Kidney glomerular epithelial cell (primary cell): ENCODE data around the gene ANKRD55.
"Not testable (repeated sequence)": the region's sequence is repeated elsewhere in the genome, so short reads cannot be mapped to it uniquely, and the experiment has no call there.

Experiments used
- DNase-seq: peaks from one replicate; lab custom pipeline; 2025; lab: John Stamatoyannopoulos, UW

ANKRD55 gene

DNA sequence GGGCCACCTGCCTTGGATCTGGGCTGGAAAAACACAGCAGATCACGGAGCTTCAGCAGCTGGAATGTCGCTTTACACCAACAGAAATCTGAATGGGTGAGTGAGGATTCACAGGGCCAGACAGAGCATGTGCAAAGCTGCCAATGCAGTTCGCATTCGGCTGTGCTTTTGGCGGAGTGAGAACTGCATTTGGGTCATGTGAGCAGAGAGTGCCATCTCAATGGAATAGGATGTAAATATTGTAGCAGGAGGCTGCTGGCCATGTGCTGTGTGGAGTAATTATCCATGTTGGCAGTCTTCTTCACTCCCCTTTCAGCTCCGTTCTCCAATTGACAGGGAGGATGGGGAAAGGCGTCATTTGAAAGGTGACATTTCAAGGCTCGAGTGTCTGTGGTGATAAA lies at the start of gene ANKRD55:
Gene ANKRD55 (minus strand): TSS at position 101 of the 400 bp plus-strand sequence. CDS start 417 bp downstream, outside the sequence.
- no peak for DNase-seq

DNA sequence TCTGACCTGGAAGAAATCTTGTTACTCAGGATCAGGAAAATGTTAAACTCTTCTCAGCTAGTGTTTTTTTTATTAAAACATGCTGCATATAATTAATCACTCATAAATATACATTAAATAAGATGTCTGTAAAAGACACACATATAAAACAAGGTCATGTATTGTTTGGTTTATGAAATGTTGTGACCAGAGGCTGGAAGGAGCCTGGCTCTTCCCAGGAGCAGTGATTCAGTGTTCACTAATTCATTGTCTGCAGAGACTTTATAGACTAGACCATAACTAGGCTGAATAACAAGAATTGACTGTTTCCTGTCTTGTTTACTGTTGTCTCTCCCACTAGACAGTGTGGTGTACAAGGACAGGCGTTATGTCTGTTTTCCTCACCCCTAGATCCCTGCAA lies 49.1 kb upstream of the ANKRD55 start:
- DNase-seq, result no peak

DNA sequence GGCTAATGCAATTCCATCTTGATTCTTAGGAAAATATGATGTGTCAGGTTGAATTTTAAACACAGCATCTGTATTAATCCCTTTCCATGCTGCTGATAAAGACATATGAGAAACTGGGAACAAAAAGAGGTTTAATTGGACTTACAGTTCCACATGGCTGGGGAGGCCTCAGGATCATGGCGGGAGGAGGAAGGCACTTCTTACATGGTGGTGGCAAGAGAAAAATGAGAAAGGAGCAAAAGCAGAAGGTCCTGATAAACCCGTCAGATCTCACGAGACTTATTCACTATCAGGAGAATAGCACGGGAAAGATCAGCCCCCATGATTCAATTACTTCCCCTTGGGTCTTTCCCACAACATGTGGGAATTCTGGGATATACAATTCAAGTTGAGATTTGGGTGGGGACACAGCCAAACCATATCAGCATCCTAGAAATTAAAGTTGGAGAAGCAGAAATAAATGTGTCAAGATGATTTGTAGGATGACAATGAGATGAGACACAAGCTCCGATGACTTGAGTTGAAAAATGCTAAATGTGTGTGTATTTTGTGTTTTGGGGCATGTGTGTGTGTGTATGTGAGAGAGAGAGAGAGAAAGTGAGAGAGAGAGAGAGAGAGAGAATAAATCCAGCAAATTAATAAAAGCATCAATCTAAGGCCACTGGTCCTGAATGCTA lies 48.5 kb upstream of the ANKRD55 start:
- DNase-seq, result no peak

DNA sequence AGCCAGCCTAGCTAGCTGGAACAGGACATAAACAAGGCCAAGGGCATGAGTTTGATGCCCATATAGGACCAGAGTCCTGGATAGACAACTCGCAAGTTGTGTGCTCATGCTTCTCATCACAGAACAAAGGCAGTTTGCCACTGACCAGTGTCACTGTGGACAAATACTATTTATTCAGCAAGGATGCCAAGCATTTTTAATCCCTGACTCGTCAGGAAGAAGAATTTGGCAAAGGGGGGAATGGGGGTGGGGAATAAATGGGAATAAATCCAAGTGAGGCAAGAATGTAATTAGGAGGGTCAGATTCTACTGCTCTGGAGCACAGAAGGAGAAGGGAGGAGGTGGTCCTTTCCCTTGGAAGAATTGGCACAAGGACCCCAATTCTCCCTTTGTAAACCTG lies 46.8 kb upstream of the ANKRD55 start:
- DNase-seq, result peak; percentile 49

DNA sequence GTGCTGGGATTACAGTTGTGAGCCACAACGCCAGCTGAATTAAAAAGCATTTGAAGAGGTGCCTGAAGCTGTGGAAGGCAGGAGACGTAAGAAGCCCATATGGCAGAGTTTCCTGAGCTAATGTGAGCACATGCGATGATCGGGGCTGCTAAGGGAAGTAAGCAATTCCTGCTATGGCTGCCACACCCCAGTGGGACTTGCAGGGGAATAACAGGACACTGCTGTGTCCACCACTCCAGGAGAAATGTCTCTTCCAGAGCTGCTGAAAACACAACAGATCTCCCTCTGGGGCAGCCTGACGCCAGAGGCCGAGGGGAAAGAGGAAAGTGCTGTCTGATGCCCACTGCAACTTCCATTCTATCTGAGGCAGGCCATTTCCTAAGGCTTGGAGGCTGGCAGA lies 46.2 kb upstream of the ANKRD55 start:
- no peak for DNase-seq

DNA sequence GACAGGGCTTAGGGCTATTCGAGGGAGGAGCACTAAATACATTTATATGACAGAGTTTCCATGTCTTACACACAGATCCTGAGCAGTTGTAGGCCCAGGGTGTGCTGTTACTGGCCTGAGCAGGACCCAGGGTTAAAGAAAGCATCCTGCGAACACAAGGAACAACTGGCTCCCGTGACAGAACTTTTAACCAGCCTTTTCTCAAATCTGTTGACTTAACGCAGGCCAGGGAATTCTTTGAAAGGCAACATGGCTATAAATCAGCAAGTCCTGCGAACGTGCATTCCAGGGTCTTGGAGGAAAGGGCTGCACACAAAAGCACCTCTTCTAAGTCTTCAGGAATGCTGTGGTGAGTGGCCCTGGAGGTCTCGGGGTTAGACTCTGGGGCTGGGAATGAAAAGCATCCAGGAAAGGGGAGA lies 45.2 kb upstream of the ANKRD55 start:
- DNase-seq, result peak; percentile 96

DNA sequence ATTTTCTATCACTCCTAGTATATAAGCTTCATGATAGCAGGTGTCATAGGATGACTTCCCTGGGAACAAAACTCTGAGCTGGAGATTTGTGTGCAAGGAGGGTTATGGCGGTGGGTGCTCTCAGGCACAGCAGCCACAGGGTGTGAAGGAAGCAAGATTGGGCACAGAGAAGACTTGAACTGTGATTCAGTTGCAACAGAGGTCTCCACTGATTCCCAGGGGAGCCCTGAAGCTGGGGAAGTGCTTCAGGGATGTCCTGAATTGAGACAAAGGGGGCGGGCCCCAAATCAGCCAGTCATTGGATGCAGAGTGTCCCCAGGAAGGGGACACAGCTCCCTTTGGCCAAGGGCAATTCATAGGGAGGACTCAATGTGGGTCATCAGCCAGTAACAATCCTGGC lies 44.4 kb upstream of the ANKRD55 start:
- DNase-seq, result no peak

DNA sequence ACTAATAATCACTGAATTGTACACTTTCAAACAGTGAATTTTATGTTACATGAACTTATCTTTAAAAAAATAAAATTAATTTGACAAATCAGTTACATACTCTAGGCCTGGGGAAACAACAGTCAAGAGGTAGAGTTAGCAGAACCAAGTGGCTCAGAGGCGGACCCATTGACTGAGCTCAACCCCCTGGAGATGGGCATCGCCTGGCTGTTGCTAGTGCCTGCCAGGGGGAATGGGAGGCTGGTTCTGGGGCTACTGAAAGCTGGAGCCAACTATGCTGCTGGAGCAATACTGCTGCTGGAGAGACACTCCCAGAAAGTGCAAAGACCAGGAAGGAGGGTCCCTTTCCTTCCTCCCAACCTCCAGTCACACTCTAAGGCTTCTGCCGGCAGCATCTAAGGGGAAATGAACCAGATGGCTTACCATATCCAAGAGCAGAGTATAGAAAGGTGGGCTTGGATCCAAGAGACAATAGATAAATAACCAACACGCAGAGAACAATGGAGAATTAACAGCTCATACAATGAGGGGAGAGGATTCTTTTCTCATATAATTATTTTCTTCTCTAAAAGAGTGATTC lies 40.3 kb upstream of the ANKRD55 start:
- no peak for DNase-seq

DNA sequence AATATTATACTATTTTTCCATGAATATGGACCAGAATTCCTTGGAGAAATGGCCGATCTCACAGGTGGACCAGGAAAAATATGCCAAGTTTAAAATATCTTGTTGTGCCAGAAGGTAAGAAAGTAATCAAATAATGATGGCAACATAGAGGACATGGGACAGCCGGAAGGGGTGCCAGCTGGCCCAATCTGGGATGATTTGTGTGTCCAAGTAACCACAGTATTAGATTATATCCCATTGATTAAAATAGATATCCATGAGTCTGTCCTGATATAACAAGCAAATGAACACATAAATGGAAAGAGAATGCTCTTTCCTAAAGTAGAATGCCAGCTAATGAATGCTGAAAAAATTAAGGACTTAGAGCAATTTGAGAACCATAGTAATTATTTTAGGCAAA lies 39.6 kb upstream of the ANKRD55 start:
- no peak for DNase-seq

DNA sequence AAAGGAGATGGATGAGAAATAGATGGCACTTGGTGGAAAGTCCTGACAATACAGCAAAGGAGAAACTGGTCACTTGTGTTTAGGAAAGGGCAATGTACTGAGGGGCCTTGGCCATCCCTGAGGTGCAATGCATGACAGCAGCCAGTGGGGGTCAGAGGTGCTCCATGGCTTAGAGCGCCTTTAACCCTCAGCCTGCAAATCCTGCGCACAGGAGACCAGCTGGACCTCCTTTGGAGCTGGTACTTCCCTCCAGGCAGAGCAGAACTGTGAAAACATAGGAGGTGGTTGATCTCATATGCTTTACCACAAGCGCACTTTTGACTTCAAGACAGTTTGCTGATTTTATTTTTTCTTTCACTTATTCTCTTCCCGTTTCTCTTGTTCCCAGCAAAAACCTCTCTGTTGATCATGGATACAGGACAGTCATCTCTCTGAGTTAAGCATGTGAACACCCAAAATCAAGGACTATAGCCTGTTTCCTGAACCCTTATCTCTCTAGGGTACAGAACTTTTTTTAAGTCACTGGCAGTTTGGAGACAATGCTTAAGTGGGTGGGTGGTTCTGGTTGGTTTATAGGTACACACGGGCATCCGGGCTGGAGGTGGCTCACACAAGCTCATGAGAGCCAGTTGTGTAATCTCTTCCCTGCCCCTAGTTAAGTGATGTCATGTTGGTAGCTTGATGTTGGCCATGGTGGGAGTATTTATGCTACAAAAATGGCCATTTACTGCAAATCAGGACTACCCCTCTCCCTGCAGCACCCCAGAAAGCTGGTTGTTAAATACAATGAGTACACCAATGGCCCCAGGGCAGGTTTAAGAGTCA lies 37.6 kb upstream of the ANKRD55 start:
- peak; percentile 92 for DNase-seq

DNA sequence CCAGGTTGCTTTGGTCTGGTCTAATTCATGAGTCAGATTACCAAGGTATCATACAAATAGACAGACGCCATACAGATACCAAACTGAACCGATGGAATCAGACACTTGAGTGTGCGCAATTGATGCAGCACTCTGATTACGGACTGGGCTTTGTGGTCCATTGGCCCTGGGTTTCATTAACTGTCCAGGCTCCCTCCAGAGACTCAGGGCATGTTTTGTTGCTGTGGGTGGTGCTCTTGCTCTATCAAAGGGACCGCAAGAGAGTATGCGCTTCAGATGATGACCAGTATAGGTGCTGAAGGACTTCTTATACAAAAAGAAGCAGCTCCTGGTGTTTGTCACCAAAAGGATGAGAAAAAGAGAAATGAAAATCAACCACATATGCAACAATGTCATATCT lies 36.9 kb upstream of the ANKRD55 start:
- no peak for DNase-seq

DNA sequence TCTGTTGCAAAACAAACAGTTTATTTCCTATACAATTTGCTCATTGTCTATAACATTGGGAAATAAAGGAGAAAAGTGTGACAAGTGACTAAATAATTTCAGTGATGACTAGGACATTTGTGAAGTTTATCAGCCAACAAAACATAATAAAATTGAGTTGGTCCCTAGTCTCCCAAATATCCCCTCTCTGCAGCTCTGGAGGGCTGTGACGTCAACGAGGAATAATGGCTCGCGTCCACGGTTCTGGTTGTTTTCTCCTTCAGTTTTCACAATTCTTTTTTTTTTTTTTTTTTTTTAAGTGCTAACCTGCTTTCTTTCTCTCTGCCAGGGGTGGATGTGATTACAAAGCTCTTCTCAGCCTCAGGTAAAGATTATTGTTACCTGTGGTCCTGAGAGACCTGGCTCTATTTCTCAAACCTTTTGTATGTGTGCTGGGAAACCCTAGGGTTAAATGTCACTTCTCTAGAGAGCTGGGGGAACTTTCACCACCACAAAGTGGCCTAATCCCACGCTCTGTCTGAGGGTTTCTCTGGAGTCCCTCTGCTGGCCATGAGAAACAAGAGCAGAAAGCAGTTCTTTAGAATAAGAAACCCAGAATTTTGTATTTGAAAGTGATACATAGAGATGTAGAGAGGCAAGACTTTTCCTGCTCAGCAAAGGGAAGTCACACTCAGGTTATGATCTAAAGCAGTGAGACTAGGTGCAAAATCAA lies 36.2 kb upstream of the ANKRD55 start:
- DNase-seq, result peak; percentile 47

DNA sequence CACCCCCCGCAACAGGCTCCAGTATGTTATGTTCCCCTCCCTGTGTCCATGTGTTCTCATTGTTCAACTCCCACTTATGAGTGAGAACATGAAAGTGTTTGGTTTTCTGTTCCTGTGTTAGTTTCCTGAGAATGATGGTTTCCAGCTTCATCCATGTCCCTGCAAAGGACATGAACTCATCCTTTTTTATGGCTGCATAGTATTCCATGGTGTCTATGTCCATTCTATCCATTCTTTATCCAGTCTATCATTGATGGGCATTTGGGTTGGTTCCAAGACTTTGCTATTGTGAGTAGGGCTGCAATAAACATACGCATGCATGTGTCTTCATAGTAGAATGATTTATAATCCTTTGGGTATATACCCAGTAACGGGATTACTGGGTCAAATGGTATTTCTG lies 35.6 kb upstream of the ANKRD55 start:
- not testable (repeated sequence) for DNase-seq

DNA sequence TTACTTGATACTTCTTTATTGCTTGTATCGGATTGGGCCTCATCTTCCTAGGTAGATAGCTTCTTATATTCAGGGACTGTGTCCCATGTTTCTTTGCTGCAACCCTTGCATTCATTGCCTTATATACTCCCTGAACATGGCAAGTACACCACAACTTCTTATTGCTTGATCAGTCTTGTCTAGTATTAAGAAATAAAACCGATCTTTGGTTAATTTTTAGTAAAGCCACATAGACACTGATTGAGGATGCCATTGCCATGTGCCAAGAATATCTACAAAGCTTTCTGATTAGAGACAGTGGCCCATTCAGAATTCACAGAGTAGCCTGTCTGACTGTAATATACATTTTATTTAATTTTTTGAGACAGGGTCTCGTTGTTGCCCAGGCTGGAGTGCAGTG lies 34.7 kb upstream of the ANKRD55 start:
- no peak for DNase-seq

DNA sequence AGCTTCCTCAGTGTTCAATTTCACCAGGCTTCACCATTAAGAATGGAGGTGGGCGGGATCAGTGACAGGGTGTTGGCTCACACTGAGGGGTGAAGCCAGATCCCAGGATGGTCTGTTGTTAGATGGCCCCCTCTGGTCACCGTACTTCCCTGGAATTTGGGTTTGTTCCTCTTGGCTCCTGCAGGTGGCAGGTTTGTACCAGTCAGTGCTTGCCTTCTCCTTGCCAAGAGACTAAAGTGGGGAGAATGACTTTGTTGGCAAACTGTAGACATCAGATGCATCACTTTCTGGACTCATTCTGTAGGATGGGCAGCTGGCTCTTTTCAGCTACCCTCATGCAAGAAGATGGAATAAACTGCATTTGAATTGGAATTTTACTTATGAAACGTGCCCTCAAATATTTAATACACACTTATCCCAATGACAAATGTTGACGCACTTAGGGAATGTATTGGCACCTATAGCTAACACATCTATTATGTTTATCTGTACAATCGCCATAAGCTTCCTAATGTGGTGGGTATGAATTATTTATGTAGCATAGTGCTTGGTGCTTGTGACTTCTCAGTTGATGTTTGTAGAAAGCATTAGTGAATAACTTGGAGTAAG lies 31.4 kb upstream of the ANKRD55 start:
- peak; percentile 14 for DNase-seq

DNA sequence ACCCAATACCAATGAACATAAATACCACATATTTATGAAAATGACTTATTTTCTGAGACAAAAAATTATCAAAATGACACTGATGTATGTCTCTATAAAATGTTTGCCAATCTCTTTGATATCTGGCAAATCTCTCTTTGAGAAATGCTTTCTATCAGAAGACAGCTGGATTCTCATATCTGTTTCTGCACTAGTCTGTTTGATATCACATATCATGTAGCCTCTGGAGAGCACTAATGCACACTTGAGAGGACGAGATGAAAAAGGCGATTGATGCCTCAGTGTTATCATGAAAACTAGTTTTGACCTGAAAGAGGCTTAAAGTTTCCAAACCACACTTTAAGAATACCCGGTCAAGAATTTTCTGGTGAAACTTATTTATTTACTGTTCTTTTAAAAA lies 29.1 kb upstream of the ANKRD55 start:
- DNase-seq, result no peak

DNA sequence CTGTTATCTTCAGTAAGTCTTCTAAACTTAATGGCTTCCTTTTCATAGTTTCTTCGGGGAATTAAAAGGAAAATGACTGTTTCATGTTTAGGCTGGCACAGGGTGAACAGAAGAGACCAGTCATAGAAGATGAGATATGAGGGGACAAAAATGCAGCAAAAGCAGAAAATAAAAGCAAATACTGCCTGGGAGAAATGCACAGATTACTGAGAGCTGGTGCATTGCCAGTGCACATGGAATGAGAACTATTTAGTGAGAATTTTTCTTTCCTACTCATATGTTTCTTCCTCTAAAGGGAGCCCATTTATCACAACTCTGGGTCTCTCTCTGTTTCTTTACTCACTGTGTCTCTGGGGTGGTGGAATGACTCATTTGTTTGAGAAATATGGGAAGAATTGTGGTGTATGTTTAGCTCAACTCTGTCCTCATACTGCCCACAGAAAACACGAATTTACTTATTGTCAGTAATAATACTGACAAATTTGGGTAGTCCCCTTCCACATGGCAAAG lies 25.9 kb upstream of the ANKRD55 start:
- peak; percentile 93 for DNase-seq

DNA sequence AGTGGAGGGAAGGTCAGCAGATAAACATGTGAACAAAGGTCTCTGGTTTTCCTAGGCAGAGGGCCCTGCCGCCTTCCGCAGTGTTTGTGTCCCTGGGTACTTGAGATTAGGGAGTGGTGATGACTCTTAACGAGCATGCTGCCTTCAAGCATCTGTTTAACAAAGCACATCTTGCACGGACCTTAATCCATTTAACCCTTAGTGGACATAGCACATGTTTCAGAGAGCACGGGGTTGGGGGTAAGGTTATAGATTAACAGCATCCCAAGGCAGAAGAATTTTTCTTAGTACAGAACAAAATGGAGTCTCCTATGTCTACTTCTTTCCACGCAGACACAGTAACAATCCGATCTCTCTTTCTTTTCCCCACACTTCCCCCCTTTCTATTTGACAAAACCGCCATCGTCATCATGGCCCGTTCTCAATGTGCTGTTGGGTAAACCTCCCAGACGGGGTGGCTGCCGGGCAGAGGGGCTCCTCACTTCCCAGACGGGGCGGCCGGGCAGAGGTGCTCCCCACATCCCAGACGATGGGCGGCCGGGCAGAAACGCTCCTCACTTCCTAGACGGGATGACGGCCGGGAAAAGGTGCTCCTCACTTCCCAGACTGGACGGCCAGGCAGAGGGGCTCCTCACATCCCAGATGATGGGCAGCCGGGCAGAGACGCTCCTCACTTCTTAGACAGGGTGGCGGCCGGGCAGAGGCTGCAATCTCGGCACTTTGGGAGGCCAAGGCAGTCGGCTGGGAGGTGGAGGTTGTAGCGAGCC lies 24.8 kb upstream of the ANKRD55 start:
- not testable (repeated sequence) for DNase-seq

DNA sequence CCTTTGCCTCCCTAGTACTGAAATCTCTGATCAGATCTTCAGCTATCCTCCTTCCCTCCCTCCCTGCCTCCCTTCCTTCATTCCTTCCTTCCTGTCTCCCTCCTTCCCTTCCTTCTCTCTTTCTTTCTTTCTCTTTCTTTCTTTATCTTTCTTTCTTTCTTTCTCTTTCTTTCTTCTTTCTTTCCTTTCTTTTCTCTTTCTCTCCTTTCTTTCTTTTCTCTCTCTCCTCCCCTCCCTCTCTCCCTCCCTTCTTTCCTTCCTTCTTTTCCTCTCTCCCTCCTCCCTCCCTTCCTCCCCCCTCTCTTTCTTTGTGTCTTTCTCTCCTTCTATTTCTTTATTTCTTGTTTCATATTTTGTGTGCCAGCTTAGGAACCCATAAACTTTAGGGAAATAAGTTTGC lies 23.9 kb upstream of the ANKRD55 start:
- DNase-seq, result no peak

DNA sequence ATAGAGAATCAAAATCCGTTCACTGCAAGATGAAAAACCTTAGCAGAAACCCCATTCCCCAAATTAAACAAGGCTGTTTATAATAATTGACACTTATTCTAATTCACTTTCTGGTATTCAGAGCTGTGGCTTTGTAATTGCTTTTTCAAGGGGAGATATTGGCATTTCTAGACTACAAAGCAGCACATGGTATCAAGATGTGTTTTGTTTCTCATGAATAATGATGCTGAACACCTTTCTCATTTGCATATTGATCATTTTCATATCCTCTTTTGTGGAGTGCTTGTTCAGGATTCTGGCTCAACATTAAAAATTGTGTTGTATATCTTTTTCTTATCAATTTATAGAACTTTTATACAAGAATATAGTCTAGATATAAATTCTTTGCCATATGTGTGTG lies 22.4 kb upstream of the ANKRD55 start:
- no peak for DNase-seq

DNA sequence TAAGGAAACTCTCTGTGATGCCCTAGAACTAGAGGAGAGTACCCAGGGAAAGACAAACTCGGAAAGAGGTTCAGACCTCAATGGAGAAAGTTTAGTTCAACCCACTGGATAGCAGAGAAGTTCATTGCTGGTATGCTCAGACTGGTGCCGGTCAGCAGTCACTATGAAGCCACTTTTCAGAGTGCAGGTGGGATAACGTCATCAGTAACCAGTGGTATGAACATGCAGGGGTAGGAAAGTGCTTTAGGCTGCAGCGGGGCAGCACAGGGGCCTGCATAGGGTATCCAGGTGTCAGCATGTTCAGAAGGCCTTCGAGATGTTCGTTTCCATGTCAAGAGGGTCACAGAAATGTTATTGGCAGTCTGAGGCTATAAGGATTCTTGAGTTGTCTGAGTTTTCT lies 20.8 kb upstream of the ANKRD55 start:
- DNase-seq, result no peak
